ENCODE measurements around the gene PIGR. TPM values are rescaled to one million over a fixed set of nuclear protein-coding genes. Genes with fewer than 3 reads are reported as not detected.

Gene PIGR
- total RNA-seq, 1 experiment from 2014 or later, result 2.6 TPM

DNA sequence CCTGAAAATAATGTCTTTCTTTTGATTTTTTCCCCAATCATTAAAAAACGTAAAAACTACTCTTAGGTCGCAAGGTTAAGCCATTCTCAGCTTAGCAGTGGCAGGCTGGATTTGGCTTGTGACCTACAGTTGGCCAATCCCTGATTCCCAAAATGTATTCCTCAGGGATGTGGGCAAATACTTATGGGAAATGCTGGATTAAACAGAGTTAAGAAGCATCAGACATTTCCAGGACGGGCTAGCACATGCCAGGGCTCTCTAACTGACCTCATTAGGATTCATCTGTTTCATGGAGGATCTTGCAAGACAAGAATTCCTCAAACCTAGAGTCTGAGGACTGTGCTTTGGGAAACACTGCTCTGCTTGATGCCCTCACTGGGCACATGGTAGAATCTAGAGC lies 50.0 kb downstream of the PIGR start (continued):
- TF ChIP-seq CEBPB (IDR thresholded peaks at IDR 0.05; ENCODE audit: low read depth) (no peak), RAD21 (IDR thresholded peaks at IDR 0.05; ENCODE audit: low read depth) (no peak), JUND (IDR thresholded peaks at IDR 0.05) (no peak), EZH2 (IDR thresholded peaks at IDR 0.05) (no peak)

DNA sequence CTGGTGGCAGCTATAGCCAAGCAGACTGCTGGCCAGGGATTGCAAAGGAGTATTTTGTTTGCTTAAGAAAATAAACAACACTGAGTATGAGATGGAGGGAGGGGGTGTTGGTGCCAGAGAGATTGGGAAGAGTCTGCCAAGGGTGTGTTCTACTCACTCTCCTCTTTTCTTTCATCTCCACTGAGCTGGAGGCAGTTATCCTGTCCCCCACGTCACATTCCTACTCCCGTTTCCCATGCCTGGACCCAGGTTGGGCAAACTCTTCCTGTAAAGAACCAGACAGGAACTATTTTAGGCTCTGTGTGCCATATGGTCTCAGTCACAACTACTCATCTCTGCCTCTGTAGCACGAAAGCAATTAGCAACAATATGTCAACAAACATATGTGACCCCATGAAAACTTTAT lies 50.4 kb downstream of the PIGR start:
- H3K4me1 ChIP-seq (ENCODE audit: control insufficient read depth in 1 of 2, insufficient read depth in 2 of 2, low read length in 2 of 2), result peaks cover 9 to 18% of the 10 kb centered on the region in 2 experiments
- POLR2A ChIA-PET, result no interaction called here
- H3K36me3 ChIP-seq (ENCODE audit: control insufficient read depth in 1 of 2, insufficient read depth in 2 of 2, low read length in 2 of 2), result no peaks in the 10 kb centered on the region
- H3K4me3 ChIP-seq (replicated peaks in 1 of 2; ENCODE audit: low read depth in 1 of 2, low read length in 2 of 2), result no peak overlapping the region
- H3K9me3 ChIP-seq (ENCODE audit: control insufficient read depth in 1 of 2, insufficient read depth in 1 of 2, low read depth in 1 of 2, low read length in 2 of 2), result no peaks in the 10 kb centered on the region
- H3K27ac ChIP-seq (ENCODE audit: low read depth, low read length), result no peak overlapping the region
- no peak overlapping the region for H2AFZ ChIP-seq (ENCODE audit: low read depth, low read length, poor library complexity, severe bottlenecking)
- no peak overlapping the region for H3K9ac ChIP-seq (ENCODE audit: low read length)
- RAD21 ChIA-PET (ENCODE audit: low non-redundant PET in 1 of 2, low total read pairs in 2 of 2, uncharacterized antibody in 2 of 2, unreplicated experiment in 2 of 2), result no interaction called here
- BruUV-seq (replicated peaks), result no TSS peak
- no peaks in the 10 kb centered on the region for H3K9me2 ChIP-seq (ENCODE audit: insufficient read depth)
- CTCF ChIA-PET, result interaction anchor here (0.7 to 1.8 kb wide), 3 partner anchors 16 to 31 kb away, joined by 3 to 6 read pairs (median 3); partner anchors contain the start of gene IL20
- intact Hi-C loops (cut with micrococcal nuclease), result no loop called here
- ATAC-seq, result no peak
- no peak overlapping the region for H3K4me2 ChIP-seq (ENCODE audit: low read length)
- DNase-seq (ENCODE audit: low read depth, low spot score), result no peak
- TF ChIP-seq ZFX (IDR thresholded peaks at IDR 0.05) (no peak), SIN3A (IDR thresholded peaks at IDR 0.05; ENCODE audit: low read depth) (no peak), POLR2A (IDR thresholded peaks at IDR 0.05; ENCODE audit: borderline replicate concordance, extremely low read depth, insufficient read depth, insufficient read length) (no peak), FOSL1 (IDR thresholded peaks at IDR 0.05; ENCODE audit: low read depth) (no peak)
- TF ChIP-seq, protein P1, sequence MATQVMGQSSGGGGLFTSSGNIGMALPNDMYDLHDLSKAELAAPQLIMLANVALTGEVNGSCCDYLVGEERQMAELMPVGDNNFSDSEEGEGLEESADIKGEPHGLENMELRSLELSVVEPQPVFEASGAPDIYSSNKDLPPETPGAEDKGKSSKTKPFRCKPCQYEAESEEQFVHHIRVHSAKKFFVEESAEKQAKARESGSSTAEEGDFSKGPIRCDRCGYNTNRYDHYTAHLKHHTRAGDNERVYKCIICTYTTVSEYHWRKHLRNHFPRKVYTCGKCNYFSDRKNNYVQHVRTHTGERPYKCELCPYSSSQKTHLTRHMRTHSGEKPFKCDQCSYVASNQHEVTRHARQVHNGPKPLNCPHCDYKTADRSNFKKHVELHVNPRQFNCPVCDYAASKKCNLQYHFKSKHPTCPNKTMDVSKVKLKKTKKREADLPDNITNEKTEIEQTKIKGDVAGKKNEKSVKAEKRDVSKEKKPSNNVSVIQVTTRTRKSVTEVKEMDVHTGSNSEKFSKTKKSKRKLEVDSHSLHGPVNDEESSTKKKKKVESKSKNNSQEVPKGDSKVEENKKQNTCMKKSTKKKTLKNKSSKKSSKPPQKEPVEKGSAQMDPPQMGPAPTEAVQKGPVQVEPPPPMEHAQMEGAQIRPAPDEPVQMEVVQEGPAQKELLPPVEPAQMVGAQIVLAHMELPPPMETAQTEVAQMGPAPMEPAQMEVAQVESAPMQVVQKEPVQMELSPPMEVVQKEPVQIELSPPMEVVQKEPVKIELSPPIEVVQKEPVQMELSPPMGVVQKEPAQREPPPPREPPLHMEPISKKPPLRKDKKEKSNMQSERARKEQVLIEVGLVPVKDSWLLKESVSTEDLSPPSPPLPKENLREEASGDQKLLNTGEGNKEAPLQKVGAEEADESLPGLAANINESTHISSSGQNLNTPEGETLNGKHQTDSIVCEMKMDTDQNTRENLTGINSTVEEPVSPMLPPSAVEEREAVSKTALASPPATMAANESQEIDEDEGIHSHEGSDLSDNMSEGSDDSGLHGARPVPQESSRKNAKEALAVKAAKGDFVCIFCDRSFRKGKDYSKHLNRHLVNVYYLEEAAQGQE (IDR thresholded peaks at IDR 0.05; ENCODE audit: low read depth), result no peak
- TF ChIP-seq, protein P2, sequence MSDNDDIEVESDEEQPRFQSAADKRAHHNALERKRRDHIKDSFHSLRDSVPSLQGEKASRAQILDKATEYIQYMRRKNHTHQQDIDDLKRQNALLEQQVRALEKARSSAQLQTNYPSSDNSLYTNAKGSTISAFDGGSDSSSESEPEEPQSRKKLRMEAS (IDR thresholded peaks at IDR 0.05), result no peak
- no peaks in the 10 kb centered on the region for H3K79me2 ChIP-seq (ENCODE audit: insufficient read depth, low read length)
- no peaks in the 10 kb centered on the region for H4K20me1 ChIP-seq (ENCODE audit: insufficient read depth)
- no peaks in the 10 kb centered on the region for H3K27me3 ChIP-seq (ENCODE audit: insufficient read depth, low read length)

Data from HCT116 (cell line).